GM12878 (cell line): ENCODE measurements around the gene USH1G. TPM values are rescaled to one million over a fixed set of nuclear protein-coding genes. Genes with fewer than 3 reads are reported as not detected.

Experiments used
- ATAC-seq: fragments of 200-7000 bp; cut with Tn5 transposase; 3 replicates; pipeline ENCODE4 v1.9.1; 2020; ENCODE audit warnings: mild to moderate bottlenecking, moderate library complexity
- BruUV-seq: library from RNA; stranded (reverse); fragments of 400-500 nt; replicated peaks from 2 replicates; lab custom pipeline; 2021; lab: Mats Ljungman, UMichigan
- CTCF ChIA-PET: fragments of 300-600 bp; sonication (Branson Sonifier 250); formaldehyde crosslinking; extraction: SDS; loops from one replicate; lab custom pipeline; 2021; ENCODE audit warnings: inconsistent platforms; lab: Yijun Ruan, JAX
- POLR2A ChIA-PET: fragments of 350-600 bp; formaldehyde crosslinking; extraction: SDS; loops from one replicate; lab custom pipeline; 2021; ENCODE audit warnings: inconsistent platforms; lab: Charles Lee
- RAD21 ChIA-PET: fragments of 300-600 bp; sonication (Branson Sonifier 250); formaldehyde crosslinking; loops from one replicate; lab custom pipeline; 2023; ENCODE audit warnings: antibody characterized with exemption; ENCODE audit not compliant: unreplicated experiment; lab: Charles Lee
- SMC1A ChIA-PET: fragments of 300-600 bp; sonication (Branson Sonifier 250); formaldehyde crosslinking; loops from one replicate; lab custom pipeline; 2023; ENCODE audit not compliant: unreplicated experiment, uncharacterized antibody; lab: Charles Lee
- DNase-seq: peaks from one replicate; pipeline ENCODE4 v3.0.0-alpha.2; 2011; ENCODE audit warnings: low read depth, low spot score
- FAIRE-seq: peaks from 3 replicates; lab custom pipeline; 2011; peaks lifted over from hg19 to GRCh38; lab: Jason Lieb, UNC
- H2AFZ ChIP-seq: 2 replicates; pipeline ENCODE4 v1.6.0; 2011; ENCODE audit warnings: low read depth, low read length, control low read depth; ENCODE audit not compliant: control insufficient read depth
- H3K27ac ChIP-seq: 2 replicates; pipeline ENCODE4 v1.5.1; 2011; ENCODE audit warnings: control low read depth; ENCODE audit not compliant: control insufficient read depth, insufficient read depth
- H3K27me3 ChIP-seq, 2 experiments: replicated peaks in 1 of 2; 2 replicates each; pipeline versions ENCODE4 v1.6.0 to v1.6.1; 2011; ENCODE audit warnings: low read length in 1 of 2; ENCODE audit not compliant: control insufficient read depth in 2 of 2, insufficient read depth in 2 of 2
- H3K36me3 ChIP-seq, 2 experiments: 2 replicates each; pipeline ENCODE4 v1.5.1; 2011; ENCODE audit warnings: low read length in 1 of 2; ENCODE audit not compliant: control insufficient read depth in 2 of 2, insufficient read depth in 2 of 2
- H3K4me1 ChIP-seq: 2 replicates; pipeline ENCODE4 v1.6.1; 2011; ENCODE audit warnings: mild to moderate bottlenecking, low read length, moderate library complexity, mixed read lengths; ENCODE audit not compliant: control insufficient read depth, insufficient read depth
- H3K4me2 ChIP-seq: 2 replicates; pipeline ENCODE4 v1.6.0; 2011; ENCODE audit warnings: control low read depth; ENCODE audit not compliant: control insufficient read depth, insufficient read depth
- H3K4me3 ChIP-seq: fragments of 200-600 bp; sonication (generic); 2 replicates; pipeline ENCODE4 v1.5.1; 2016
- H3K79me2 ChIP-seq: 2 replicates; pipeline ENCODE4 v1.6.0; 2011; ENCODE audit warnings: low read length; ENCODE audit not compliant: control insufficient read depth, insufficient read depth
- H3K9ac ChIP-seq: 2 replicates; pipeline ENCODE4 v1.8.0; 2011; ENCODE audit warnings: low read length, control low read depth, mixed read lengths; ENCODE audit not compliant: control insufficient read depth, insufficient read depth
- H3K9me3 ChIP-seq: replicated peaks from 3 replicates; pipeline ENCODE4 v1.5.1; 2011; ENCODE audit warnings: mild to moderate bottlenecking, low read length; ENCODE audit not compliant: control insufficient read depth, insufficient read depth
- H4K20me1 ChIP-seq: 2 replicates; pipeline ENCODE4 v1.6.0; 2011; ENCODE audit not compliant: control insufficient read depth, insufficient read depth
- CTCF ChIP-seq, 3 experiments: IDR thresholded peaks in 2 of 3; conservative IDR thresholded peaks in 1 of 3; 2 replicates each; pipeline ENCODE4 v1.5.1; 2011; ENCODE audit warnings: low read depth in 3 of 3, low read length in 3 of 3, mild to moderate bottlenecking in 3 of 3, control low read depth in 2 of 3, moderate library complexity in 2 of 3, inconsistent platforms in 1 of 3, mixed read lengths in 1 of 3; ENCODE audit not compliant: control insufficient read depth in 2 of 3, insufficient read depth in 1 of 3; ENCODE audit errors: extremely low read depth in 1 of 3
- SIX5 ChIP-seq: IDR thresholded peaks from 2 replicates; pipeline ENCODE4 v1.6.1; 2011; ENCODE audit warnings: mild to moderate bottlenecking, low read depth, low read length, moderate library complexity; ENCODE audit not compliant: severe bottlenecking
- STAT3 ChIP-seq: IDR thresholded peaks from 2 replicates; pipeline ENCODE4 v1.6.1; 2011; ENCODE audit warnings: low read depth, low read length, improper control_type of control experiment
- WGBS: methylation state at CpG from one replicate; pipeline ENCODE4 v1.1.6; 2016; ENCODE audit warnings: low lambda C conversion rate; ENCODE audit not compliant: insufficient replicate concordance, insufficient coverage; ENCODE audit errors: missing lambda C conversion rate; 5-methylcytosine and 5-hydroxymethylcytosine counted together
- in situ Hi-C: fragments of 300-500 bp; cut with MboI; formaldehyde crosslinking; loops from 9 replicates; pipeline ENCODE4 v1.14.3; 2018; ENCODE audit warnings: mixed read lengths
- intact Hi-C: fragments of 100-400 bp; cut with micrococcal nuclease; formaldehyde crosslinking; loops from one replicate; pipeline ENCODE4 v1.14.2; 2022; ENCODE audit not compliant: unreplicated experiment
- polyA plus RNA-seq, 11 experiments: library from polyadenylated mRNA; depleted of rRNA in 4 of 11; unstranded in 6 of 11; stranded (reverse) in 5 of 11; fragments of >200 nt; fragmentation: Nextera tagmentation in 4 of 11; fragmentation: Illumina TruSeq in 1 of 11; extraction: Ambion mirVana in 4 of 11; extraction: Trizol in 1 of 11; gene quantifications; 1 replicate in 1 of 11; 2 replicates in 10 of 11; pipeline versions ENCODE4 v1.2.1 to v1.2.3, GENCODE V29; 2011 to 2016; ENCODE audit warnings: inconsistent platforms in 2 of 11, missing spikeins in 2 of 11, low read depth in 1 of 11
- total RNA-seq, 4 experiments: library from RNA; depleted of rRNA in 3 of 4; stranded (reverse); fragments of >200 nt in 3 of 4; fragmentation: Illumina TruSeq in 1 of 4; extraction: Trizol in 1 of 4; gene quantifications; 2 replicates each; pipeline versions ENCODE4 v1.2.1 to v1.2.3, GENCODE V29; 2013 to 2021

The USH1G gene
- total and polyA plus RNA-seq, 10 of the 15 experiments (the other 5 are each of a cell fraction or from before 2014, with no cell fraction given), result 0.05 to 0.62 (median 0.09) TPM; not detected in 7

- no peak for DNase-seq
- Histone ChIP-seq H3K4me2 (no peak overlapping the region), H3K27me3 (no peaks in the 10 kb centered on the region), H3K4me1 (peaks cover 14% of the 10 kb centered on the region), H4K20me1 (no peaks in the 10 kb centered on the region), H3K27ac (no peak overlapping the region), H3K36me3 (no peaks in the 10 kb centered on the region; a peak in 3 of 4 replicates), H3K9ac (no peak overlapping the region), H2AFZ (no peak overlapping the region), H3K4me3 (no peak overlapping the region), H3K9me3 (no peaks in the 10 kb centered on the region), H3K79me2 (peaks cover 14% of the 10 kb centered on the region)
- 53% methylated on average over 6 of the region's 6 CpGs for WGBS
- CTCF ChIA-PET, result interaction anchor here (0.5 to 10.2 kb wide), 4 partner anchors 14 to 277 kb away, joined by 3 to 98 read pairs (median 5); partner anchors contain the start of gene CD300LD
- no peak for ATAC-seq
- FAIRE-seq, result no peak
- TF ChIP-seq STAT3 (no peak), CTCF (IDR thresholded peaks at IDR 0.05 in 2 of 3, conservative IDR thresholded peaks at IDR 0.05 in 1 of 3; ENCODE audit: control insufficient read depth in 2 of 3, extremely low read depth in 1 of 3, insufficient read depth in 1 of 3, low read depth in 3 of 3, low read length in 3 of 3) (no peak), SIX5 (no peak)
- RAD21 ChIA-PET, result no interaction called here
- SMC1A ChIA-PET, result interaction anchor here (1.0 to 1.1 kb wide), 2 partner anchors 11 to 78 kb away, joined by 3 read pairs; no protein-coding TSS in a partner anchor
- no TSS peak for BruUV-seq
- in situ Hi-C loops (loop anchor here (5.0 kb wide), 1 partner anchor 127 kb away; no protein-coding TSS in a partner anchor), intact Hi-C loops (no loop called here)
- POLR2A ChIA-PET, result interaction anchor here (1.5 kb wide), 1 partner anchor 123 kb away, joined by 3 read pairs; no protein-coding TSS in a partner anchor
These were observed 54.2 kb downstream of the USH1G start for GRCh38 chr17:74868908-74869255.
